Posterior vena cava (tissue), 2 donors: ENCODE measurements around the gene KIF3A. TPM values are rescaled to one million over a fixed set of nuclear protein-coding genes. Genes with fewer than 3 reads are reported as not detected.
"Not testable (repeated sequence)": the region's sequence is repeated elsewhere in the genome, so short reads cannot be mapped to it uniquely, and the experiment has no call there.

Source experiments
- DNase-seq: peaks from one replicate; pipeline ENCODE4 v3.0.0-alpha.2; 2020; ENCODE audit warnings: low spot score
- intact Hi-C, 2 donors: fragments of 100-400 bp; cut with DNase I; formaldehyde crosslinking; loops; one replicate each; pipeline versions ENCODE4 v1.14.1 to v1.14.2; 2022 to 2023
- total RNA-seq, 2 donors: library from RNA; stranded (reverse); fragmentation: NEBNext Ultra II Directional; extraction: Animal tissue kit (Norgen Biotek cat#: 25700); gene quantifications; one replicate each; pipeline ENCODE4 v1.2.1, GENCODE V29; 2021
- donor health status: DM: yes; HTN: yes; CAD: no.
- donor health status: DM: yes; HTN: yes; CAD: no.

The KIF3A gene
- total RNA-seq, 2 donors from 2014 or later = 7.5 to 10.0 TPM

DNA sequence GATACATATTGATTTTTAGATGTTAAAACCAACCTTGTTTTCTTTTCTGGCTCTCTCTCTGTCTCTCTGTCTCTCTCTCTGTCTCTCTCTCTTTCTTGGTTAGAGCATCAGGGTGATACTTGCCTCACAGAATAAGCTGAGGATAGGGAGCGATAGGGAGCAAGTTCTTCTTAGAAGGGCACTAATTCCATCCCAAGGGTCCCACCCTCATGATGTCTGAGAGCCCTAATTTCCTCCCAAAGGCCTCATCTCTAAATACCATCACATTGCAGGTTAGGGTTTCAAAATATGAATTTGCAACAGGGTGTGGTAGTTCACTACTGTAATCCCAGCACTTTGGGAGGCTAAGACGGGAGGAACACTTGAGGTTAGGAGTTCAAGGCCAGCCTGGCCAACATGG is 4.8 kb upstream of the KIF3A start:
- intact Hi-C loops = no loop called here
- no peak for DNase-seq

- DNase-seq = no peak
- intact Hi-C loops = no loop called here
Observed at GRCh38 chr5:132739232-132739631, 1.9 kb upstream of the KIF3A start.

- no peak for DNase-seq
- intact Hi-C loops = no loop called here
Observed at GRCh38 chr5:132737982-132738681, 786 bp upstream of the KIF3A start.

DNA sequence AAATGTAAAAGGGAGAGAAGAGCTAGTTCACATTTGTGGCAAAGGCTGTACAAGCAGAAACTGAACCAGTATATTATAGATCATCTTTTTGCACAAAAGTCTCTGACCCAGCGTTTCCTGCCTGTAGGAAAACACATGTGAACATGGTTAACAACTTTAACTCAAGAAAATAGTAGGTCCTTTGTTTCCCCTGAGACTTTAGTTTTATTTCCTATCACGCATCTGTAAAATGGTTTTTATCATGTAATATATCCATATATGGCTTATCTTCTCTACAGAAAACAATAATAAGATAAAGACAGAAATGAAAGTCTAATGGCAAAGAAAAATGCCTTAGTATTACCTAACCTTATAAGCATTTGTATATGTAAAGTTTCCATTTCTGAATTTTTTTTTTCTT is 2.7 kb downstream of the KIF3A start:
- intact Hi-C loops = no loop called here
- no peak for DNase-seq

GRCh38 chr5:132733499-132734148 is 3.7 kb downstream of the KIF3A start:
- no peak for DNase-seq
- intact Hi-C loops = no loop called here

- intact Hi-C loops = no loop called here
- DNase-seq = no peak
Observed at GRCh38 chr5:132729896-132730295, 7.5 kb downstream of the KIF3A start.

DNA sequence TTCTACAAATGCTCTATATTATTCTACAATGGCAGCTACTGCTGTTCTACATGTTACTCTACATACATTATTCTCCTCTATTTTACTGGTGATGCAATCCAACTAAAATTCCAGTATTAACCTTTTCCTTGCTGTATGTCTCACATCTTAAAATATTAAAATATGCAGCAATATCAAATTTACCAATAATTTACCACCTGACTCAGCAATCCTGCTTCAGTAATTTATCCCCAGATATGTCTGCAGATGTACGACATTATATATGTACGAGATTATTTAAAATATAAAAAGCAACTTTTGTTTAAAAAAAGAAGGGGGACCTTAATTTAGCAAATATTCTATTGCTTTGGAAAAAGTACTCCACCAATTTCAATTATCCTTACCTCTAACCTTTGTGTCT is 11.6 kb downstream of the KIF3A start:
- intact Hi-C loops = loop anchor here in 1 of 2 donors (2.0 kb wide), 1 partner anchor 47 kb away; no protein-coding TSS in a partner anchor

GRCh38 chr5:132718544-132719312 is 18.6 kb downstream of the KIF3A start:
- intact Hi-C loops = no loop called here
- DNase-seq = no peak

More for the DNA sequence above, 11.6 kb downstream of the KIF3A start:
- no peak for DNase-seq

DNA sequence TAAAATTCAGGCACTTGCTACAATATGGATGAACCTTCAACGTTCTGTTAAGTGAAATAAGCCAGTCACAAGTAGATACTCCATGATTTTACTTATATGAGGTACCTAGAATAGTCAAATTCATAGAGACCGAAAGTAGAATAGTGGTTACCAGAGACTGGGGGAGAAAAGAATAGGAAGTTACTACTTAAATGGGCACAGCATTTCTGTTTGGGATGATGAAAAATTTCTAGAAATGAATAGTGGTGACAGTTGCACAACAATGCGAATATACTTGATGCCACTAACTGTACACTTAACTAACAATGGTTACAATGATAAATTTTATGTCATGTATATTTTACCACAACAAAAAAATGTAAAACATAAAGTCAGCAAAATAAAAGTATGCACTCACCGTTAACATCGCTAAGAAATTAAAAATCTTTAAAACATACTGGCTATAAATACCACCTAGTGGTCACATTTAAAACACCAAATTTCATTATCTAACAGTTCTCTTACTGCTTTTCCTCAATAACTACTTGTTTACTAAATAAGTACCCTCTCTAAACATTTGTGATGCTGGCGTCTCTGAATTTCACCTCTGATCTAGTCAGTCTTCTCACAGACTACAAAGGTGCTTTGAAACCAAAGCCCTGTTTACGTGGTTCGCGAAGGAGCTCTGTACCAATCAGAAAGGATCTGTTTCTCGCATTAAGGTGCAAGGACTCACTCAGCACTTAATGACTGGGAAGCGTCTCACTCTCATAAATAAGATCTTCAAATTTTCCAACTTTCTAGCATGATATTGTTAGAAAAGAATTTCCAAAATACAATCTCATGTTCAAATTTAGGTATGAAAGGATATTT is 22.7 kb downstream of the KIF3A start:
- no peak for DNase-seq
- intact Hi-C loops = no loop called here

DNA sequence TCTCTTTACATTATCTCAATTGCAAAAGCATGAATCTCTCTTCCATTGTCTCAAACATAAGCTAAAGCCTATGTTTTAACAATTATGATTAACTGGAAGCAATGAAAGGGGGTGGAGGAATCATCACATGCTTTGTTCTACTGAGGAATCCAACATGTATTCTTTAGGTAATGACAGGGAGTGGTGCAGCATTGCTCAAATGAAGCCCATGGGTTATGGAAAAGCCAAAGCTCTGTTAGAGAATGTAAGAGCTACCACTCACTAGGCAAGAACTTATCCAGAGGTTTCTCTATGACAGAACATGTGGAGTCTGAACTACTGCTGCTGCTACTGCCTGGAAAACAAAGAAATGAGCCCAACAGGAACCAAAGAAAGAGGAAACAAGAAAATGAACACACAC is 28.7 kb downstream of the KIF3A start:
- intact Hi-C loops = no loop called here
- no peak for DNase-seq

DNA sequence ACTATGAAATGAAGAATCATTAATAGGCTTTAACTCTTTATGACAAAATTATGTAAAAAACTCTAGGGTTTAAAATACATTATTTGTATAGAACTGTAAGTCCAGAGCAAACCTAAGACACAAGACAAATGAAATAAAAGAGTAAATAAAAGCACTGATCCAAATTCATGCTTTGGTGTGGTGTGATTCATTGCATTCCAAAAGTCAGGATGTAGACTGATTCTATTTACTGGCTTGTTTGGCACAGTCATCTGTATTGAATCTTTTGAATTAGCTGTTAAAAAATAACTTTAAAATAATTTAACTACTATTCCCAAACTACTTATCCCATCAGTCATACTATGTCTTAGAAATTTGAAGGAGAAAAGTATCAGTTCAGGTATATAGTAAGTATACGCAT is 32.5 kb downstream of the KIF3A start:
- DNase-seq = no peak
- intact Hi-C loops = no loop called here

DNA sequence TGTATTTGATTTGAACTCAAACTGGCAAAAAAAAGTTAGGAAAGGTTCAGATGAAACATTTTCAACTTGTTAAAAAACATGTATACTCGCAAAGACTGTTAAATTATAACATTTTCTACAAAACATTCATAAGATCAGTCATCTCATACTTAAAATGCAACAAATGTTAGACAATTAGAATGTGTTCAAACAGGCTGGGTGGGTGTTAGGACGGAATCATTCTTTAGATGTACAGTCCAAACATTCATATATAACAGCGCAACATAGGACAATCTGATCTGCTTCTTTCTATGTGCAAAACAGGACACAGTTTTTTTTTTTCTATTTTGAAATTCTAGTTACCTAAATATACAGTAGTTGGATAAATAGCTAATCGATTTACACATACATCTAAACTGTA is 41.4 kb downstream of the KIF3A start:
- intact Hi-C loops = no loop called here

GRCh38 chr5:132692632-132692967 is 44.7 kb downstream of the KIF3A start:
- intact Hi-C loops = no loop called here
- DNase-seq = no peak

More for the DNA sequence above, 41.4 kb downstream of the KIF3A start:
- DNase-seq = no peak

GRCh38 chr5:132691755-132692631 is 45.4 kb downstream of the KIF3A start:
- intact Hi-C loops, DNase-seq: not testable (repeated sequence)

DNA sequence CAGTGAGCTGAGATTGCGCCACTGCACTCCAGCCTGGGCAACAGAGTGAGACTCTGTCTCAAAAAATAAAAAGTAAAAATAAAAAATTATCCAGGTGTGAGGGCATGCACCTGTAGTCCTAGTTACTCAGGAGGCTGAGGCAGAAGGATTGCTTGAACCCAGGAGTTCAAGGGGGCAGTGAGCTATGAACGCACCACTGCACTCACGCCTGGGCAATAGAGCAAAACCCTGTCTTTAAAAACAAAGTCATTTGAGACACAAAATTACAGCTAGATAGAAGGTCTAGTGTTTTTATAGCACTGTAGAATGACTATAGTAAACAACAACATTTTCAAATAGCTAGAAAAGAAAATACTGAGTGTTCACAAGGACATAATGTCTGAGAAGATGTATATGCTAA is 47.2 kb downstream of the KIF3A start:
- intact Hi-C loops = no loop called here

GRCh38 chr5:132689513-132689912 is 47.8 kb downstream of the KIF3A start:
- no peak for DNase-seq
- intact Hi-C loops = no loop called here

More for the DNA sequence above, 47.2 kb downstream of the KIF3A start:
- DNase-seq = no peak

DNA sequence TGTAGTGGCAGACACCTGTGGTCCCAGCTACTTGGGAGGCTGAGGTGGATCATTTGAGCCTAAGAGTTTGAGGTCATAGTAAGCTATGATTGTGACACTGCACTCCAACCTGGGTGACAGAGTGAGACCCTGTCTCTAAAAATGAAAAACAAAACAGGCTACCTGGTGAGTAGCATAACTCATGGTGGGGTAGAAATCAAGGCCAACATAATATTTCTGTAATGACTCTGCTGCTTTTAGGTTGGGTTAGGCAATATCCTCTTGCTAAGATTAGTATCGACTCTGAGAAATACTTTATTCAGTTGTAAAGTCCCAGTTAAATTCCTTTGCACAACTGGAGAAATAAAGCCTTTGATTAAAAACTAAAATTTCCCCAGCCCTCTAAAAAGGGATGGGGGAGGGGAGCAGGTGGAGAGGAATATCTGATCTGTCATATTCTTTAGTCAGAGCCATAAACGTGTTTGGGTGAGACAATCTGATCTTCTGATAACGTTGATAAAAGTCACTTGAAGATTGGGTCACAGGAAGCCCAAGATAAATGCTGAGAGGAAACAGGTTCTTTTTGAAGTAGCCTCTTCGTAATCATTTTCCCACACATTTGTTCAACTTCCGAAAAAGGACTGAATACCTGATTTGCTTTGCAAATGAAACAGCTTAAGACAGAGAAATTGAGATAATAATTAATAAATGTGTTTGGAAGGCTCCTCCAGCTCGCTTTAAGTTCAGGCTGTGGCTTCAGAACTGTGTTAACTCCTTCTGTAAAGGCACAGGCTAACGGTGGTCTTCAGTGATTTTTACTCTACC is 48.6 kb downstream of the KIF3A start:
- intact Hi-C loops = no loop called here
- no peak for DNase-seq

- no peak for DNase-seq
- intact Hi-C loops = no loop called here
Observed at GRCh38 chr5:132687995-132688394, 49.4 kb downstream of the KIF3A start.
